ENCODE results near the gene VPS52. TPM values are rescaled to one million over a fixed set of nuclear protein-coding genes. Genes with fewer than 3 reads are reported as not detected.
A peak's percentile ranks its signal among the peaks of the same experiment; 100 is the strongest.

The VPS52 gene
- total RNA-seq, 1 donor from 2014 or later: 30.2 TPM

- ATAC-seq (no peak), DNase-seq (ENCODE audit: low spot score) (no peak)
Observed at GRCh38 chr6:33306356-33306755, 34.7 kb upstream of the VPS52 start.

DNA sequence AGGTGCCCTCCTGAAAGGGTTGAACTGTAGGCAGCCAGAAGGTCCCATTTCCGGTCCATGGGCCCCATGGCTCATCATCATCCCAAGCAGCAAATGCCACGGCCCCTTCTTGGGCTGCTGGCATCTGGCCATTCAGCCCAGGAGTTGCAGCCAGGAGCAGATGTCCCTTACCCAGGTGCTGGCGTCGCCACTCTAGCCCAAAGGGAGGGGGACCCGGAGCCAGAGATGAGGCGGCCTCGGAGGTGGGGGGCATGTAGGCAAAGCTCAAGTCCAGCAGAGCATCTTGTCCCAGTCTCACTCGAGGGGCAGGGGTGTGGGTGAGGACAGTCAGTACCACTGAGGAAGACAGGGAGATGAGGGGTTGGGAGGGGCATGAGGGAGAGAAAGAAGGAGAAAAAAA lies 33.4 kb upstream of the VPS52 start:
- DNase-seq (ENCODE audit: low spot score) (no peak), ATAC-seq (no peak)

DNA sequence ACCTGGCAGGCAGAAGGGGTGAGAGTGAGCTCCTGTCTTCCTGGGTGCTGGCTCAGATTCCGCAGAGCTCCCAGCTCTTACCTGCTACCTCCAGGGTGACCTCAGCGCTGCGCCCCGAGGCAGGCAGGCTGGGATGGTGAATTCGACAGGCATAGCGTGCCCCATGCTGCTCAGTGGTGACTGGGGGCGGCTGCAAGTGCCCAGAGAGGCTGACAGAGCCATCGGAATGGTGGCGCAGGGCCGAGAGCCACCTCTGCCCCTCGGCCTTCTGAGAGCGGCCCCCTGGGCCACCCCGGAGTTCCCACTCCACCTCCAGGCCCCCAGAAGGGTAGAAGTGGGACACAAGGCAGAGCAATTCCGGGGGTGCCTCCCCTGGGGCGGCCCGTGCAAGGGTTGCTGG lies 32.5 kb upstream of the VPS52 start:
- no peak for ATAC-seq
- DNase-seq (ENCODE audit: low spot score): no peak

- DNase-seq (ENCODE audit: low spot score) (no peak), ATAC-seq (no peak)
Observed at GRCh38 chr6:33301877-33302276, 30.2 kb upstream of the VPS52 start.

DNA sequence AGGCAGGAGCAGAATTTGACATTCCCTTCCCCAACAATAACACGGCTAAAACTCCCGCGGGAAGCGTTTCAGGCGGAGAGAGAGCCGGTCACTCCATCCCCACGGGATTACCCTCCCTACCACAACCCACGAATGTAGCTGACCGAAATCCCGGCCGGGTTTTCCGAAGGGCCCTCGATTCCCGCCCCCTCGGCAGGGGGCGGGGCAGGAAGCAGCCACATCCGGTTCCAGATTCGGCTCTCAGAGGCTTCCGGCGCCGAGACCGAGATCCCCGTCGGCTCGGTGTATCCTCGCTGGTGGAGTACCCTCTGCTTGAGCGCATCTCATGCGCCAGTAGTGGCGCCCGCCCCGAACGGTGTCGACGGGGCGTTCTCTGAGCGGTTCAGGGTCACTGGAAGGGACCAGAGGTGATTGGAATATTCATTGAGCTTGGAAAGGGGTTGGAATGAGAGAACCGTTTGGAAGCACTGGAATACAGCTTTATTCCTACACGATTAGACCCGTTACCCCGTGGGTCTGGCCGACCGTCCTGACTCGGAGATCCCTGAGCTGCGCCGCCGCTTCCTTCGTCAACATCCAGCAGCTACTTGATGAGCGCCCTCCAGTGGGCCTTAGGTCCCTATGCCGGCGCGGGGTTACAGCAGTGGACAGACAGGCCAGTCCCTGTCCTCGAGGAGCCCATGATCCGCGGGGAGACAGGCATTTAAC lies 27.7 kb upstream of the VPS52 start:
- DNase-seq (ENCODE audit: low spot score): peak; percentile 93
- ATAC-seq: peak; percentile 80

DNA sequence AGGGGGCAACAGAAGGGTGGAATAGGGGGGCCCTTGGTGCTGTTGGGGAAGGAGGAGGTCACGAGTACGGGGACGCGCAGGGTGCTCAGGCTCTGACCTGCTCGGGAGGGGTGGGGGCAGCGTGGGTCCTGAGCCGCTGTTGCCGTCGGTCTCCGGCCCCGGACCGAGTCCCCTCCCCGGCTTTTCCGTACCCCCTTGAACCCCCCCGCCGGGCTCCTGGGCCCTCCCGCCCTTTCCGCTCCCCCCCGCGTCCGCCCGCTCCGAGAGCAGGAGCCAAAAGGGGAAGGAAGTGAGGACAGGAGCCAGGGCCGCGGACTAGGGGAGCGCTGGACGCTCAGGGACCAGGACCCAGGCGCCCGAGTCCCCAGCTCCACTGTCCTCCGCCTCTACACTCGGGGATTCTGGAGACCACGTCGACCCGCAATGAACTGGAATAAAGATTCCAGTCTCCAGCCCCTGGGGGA lies 27.1 kb upstream of the VPS52 start, which contains the start of gene RGL2:
TSS of gene RGL2 (minus strand) at position 170 of the 464 bp plus-strand sequence. CDS start 332 bp downstream, outside the sequence.
- peak; percentile 80 for DNase-seq (ENCODE audit: low spot score)
- peak; percentile 55 for ATAC-seq

GRCh38 chr6:33297956-33298772 lies 26.5 kb upstream of the VPS52 start:
- ATAC-seq: peak; percentile 61
- DNase-seq (ENCODE audit: low spot score): peak; percentile 83

GRCh38 chr6:33297406-33297955 lies 25.8 kb upstream of the VPS52 start:
- ATAC-seq: peak; percentile 41

DNA sequence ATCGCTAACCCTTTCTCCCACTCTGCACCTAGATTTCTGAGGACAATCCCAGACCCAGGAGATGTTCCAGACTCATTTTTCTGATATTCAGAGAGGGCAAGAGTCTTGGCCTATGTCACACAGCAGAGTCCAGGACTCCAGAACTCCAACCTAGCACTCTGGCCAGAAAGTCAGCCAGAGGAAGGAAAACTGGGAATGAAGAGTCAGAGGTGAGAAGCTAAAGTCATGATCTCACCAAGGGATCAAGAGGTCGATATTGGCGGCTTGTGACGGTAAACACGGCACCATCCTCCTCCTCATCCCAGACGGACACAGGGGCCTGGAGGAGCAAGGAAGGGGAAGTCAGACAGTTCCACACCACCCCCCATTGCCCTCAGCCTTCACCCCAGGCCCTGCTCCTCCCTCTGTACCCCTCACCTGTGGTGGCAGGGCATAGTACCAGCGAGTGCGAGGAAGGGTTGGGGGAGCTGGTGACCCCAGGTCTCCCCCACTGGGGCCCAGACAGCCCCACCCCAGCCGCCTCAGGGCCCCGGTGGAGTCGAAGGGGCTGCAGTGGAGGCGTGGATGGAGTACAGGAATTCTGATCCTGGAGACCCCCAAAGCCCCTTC lies 25.2 kb upstream of the VPS52 start:
- DNase-seq (ENCODE audit: low spot score) (no peak), ATAC-seq (no peak)

More at GRCh38 chr6:33297406-33297955, 25.8 kb upstream of the VPS52 start:
- peak; percentile 73 for DNase-seq (ENCODE audit: low spot score)

DNA sequence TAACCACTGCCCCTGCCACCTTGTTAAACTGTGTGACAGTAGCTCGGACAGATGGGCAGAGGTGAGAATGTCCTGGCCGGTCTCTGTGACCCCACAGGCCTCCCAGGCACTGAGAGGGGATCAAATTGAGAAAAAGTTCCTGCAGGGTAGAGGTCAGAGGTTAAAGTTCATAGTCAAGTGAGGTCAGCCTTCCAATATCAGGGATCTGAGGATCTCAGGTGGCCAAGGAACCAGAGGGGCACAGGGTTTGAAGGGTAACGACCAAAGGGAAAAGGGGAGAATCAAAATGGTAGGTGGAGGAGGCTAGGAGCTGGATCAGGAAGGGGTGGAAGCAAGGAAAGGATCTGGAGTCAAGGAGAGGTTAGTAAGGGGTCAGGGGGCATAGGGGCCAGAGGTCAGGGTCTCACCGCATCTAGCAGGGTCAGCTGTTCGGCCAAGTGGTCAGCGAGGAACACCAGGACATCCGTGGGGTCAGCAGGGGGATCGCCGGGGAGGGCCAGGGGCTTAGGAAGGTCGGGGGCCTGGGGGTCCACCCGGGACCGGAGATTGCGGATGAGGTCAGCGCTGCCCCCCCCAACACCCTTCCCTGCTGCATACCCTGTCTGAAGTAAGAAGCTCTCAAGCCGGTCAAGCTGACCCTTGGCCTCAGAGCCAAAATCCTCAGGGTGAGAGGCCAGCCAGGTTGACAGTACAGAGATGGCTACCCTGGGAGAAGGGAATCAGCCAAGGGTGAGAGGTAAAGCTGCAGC lies 24.1 kb upstream of the VPS52 start:
- ATAC-seq (no peak), DNase-seq (ENCODE audit: low spot score) (no peak)

- DNase-seq (ENCODE audit: low spot score) (no peak), ATAC-seq (no peak)
Observed at GRCh38 chr6:33294086-33294823, 22.6 kb upstream of the VPS52 start.

DNA sequence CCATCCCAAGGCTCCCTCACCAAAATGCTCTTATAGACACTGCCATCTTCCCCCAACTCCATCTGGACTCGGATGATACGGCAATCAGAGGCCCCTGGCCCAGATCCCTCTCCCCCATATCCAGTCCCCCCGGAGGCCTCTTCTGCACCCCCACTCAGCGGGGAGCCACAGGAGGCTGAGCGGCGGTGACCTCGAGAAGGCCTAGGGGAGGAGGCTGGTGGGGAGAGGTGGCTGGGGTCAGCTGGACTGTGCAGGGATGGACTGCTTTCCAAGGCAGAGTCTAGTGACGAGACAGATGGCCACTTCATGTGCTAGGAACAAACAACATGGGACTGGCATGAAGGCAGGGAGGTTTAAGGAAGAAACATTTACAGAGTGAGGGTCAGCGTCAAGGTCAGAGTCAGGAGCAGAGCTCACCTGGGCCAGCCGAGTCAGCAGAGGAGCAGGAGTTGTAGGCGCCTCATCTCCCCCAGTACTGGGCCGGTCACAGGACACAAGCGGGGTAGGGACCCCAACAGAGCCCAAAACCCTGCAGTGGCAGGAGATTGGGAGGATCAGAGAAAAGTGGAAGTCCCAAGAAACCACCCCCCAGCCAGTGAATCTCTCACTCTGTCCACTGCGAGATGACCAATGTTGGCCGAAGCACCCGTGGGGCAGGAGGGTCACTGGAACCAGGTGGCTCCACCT lies 21.5 kb upstream of the VPS52 start:
- ATAC-seq (no peak), DNase-seq (ENCODE audit: low spot score) (no peak)

GRCh38 chr6:33290459-33290858 lies 18.8 kb upstream of the VPS52 start:
- DNase-seq (ENCODE audit: low spot score) (no peak), ATAC-seq (no peak)

DNA sequence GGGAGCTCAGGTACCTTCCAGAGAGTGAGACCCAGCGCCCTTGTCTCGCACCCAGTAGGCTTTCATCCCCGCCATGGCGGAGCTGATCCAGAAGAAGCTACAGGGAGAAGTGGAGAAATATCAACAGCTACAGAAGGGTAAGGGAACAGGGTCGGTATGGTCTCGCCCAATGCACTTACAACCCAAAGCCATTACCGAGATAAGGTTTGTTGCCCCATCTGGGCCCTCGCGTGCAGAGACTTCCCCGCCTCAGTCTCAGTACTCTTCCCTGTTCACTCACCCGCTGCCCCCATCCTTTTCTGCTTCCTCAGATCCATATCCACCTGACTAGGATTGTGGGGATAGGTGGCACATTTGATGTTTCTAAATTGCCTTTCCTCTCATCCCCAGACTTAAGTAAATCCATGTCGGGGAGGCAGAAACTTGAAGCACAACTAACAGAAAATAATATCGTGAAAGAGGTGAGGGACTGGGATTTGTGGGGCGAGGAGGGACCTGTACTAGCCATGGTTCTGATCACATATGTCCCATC lies 18.2 kb upstream of the VPS52 start:
- ATAC-seq (peak; percentile 15), DNase-seq (ENCODE audit: low spot score) (no peak)

DNA sequence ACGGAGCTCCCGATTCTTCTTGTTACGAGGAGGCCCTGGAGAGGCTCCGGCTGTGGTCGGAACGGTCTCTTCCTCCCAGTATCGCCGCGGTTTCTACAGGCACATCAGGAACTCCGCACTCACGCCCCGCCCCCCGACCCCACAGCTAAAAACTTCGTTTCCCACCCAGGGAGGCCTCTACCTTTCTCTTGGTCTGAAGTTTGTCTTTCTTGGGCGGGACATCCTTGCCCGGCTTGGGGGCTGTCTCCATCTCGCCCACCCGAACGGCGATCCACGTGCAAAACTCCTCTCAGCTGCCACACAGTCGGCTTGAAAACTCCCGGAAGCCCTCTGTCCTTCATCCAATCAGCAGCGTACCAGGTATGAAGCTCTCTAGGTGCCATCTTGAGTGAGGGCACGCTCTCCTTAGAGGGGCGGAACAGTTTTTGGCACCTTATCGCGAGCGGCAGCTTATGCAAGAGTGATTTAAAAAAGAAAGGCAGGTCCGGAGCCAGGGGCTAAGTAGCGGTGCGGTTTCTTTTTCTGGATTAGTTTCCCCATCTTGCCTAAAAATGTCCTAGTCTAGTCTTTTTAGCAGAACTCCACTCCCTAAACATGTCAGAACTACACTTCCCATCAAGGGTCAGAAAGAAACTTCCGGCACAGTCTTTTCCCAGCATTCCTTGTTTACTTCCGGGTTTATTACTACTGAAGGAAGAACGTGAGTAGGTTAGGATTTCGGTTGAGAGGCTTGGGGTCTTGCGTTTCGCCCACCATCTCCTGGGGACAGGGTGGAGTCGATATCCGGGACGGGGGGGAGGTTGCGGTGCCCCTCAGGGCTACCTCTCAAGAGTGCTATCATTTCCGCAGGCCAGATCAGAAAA lies 17.5 kb upstream of the VPS52 start, which contains the start of the genes PFDN6 and WDR46:
TSS of gene PFDN6 (plus strand) at position 681 of the 863 bp plus-strand sequence. CDS start 256 bp downstream, outside the sequence.
TSS of gene WDR46 (minus strand) at position 319 of the 863 bp plus-strand sequence. CDS start at position 250, 69 bp downstream.
- DNase-seq (ENCODE audit: low spot score): peak; percentile 86
- ATAC-seq: peak; percentile 96

- DNase-seq (ENCODE audit: low spot score) (no peak), ATAC-seq (no peak)
Observed at GRCh38 chr6:33288141-33288920, 16.7 kb upstream of the VPS52 start.
